GM12865 (cell line): Measurements from ENCODE around the gene CDH23.

Experiments
- DNase-seq: peaks from one replicate; pipeline ENCODE4 v3.0.0; 2010; ENCODE audit warnings: low read depth
- H3K4me3 ChIP-seq: 2 replicates; pipeline ENCODE4 v1.5.1; 2011; ENCODE audit warnings: mild to moderate bottlenecking, low read depth, low read length, control low read depth
- TF ChIP-seq, protein P1 (sequence below): IDR thresholded peaks from 2 replicates; pipeline ENCODE4 v1.5.1; 2011; ENCODE audit warnings: low read length, control low read depth, low read depth, inconsistent platforms; ENCODE audit not compliant: insufficient read depth; ENCODE audit errors: missing control alignments

CDH23 gene

DNA sequence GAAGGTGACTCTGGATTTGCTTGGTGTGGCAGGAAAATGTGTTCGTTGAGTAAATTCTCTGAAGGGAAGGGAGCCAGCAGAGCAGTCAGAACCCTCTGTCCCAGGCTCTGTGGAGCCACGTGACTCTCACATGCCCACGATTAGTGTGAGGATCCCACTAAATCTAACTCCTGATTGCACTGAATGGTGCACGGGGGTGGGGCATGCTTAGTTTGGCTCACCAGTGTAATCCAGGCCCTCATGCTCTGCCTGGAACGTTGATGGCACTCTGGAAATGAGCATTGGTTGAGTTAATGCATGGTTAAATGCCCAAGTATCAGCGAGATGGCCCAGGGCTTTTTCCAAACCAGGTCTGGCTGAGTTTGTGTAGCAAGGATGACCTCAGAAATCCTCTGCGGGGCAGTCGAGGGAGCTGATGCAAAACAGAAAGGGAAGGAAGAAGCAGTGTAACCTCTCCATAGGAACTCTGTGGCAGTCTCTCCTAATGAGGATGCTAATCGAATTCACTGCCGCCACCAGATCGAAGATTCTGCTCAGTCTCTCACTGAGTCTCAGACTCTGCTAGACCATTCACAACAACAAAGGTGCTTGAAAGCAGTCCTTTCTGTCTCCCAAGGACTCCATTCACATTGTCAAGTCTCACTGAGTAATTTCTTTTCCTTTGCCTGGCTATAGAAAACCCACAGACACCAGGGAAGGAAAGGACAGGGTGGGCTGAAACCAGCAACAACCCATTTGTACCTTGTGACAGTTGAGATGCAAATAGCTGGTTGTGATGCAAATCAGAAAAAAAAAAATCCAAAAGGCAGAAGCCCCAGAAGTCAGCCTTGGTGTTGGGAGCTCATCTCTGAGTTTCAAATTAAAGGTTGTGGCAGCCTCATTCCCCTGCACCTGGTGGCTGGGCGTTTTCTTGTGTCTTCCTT, 224.8 kb downstream of the CDH23 start:
- no peak for DNase-seq
- no peak overlapping the region for H3K4me3 ChIP-seq
- TF ChIP-seq, protein P1, sequence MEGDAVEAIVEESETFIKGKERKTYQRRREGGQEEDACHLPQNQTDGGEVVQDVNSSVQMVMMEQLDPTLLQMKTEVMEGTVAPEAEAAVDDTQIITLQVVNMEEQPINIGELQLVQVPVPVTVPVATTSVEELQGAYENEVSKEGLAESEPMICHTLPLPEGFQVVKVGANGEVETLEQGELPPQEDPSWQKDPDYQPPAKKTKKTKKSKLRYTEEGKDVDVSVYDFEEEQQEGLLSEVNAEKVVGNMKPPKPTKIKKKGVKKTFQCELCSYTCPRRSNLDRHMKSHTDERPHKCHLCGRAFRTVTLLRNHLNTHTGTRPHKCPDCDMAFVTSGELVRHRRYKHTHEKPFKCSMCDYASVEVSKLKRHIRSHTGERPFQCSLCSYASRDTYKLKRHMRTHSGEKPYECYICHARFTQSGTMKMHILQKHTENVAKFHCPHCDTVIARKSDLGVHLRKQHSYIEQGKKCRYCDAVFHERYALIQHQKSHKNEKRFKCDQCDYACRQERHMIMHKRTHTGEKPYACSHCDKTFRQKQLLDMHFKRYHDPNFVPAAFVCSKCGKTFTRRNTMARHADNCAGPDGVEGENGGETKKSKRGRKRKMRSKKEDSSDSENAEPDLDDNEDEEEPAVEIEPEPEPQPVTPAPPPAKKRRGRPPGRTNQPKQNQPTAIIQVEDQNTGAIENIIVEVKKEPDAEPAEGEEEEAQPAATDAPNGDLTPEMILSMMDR, result no peak

DNA sequence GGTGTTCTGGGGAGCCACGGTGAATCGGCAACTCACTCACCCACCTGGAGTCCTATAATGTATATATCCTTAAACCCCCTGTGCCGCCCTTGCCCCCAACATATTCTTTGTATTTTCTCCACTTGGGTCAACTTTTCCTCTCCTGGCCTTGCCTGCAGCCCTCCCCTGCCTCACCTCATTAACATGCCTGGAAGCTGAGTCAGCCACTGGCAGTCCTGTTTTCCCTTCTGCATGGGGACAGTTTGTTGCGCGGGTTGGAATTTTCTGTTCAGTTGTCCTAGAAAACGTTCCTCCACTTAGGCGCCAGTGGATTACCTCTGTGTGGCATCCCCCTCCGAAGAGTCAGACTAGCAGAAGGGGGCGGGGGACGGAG, 225.4 kb downstream of the CDH23 start:
- no peak overlapping the region for H3K4me3 ChIP-seq
- TF ChIP-seq, protein P1, result no peak
- no peak for DNase-seq

DNA sequence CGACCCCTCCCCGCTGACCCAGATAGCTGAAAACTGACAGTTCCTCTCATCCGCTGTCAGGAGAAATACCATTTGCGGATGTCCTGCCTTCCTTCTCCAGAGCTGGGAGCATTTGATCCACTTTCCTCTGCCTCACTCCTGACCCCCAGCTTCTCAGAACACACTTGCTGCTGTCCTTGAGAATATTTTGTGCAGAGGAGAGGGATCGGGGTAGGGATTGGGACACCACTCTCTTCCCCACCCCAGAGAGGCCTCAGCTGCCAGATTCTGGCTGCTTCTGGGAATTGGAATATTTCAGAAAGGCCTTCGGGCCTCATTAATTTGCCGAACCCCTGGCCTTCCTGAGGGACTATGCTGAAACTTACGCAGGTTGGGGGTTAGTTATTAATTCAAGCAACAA, 225.9 kb downstream of the CDH23 start:
- no peak for DNase-seq
- TF ChIP-seq, protein P1, result no peak
- no peak overlapping the region for H3K4me3 ChIP-seq

DNA sequence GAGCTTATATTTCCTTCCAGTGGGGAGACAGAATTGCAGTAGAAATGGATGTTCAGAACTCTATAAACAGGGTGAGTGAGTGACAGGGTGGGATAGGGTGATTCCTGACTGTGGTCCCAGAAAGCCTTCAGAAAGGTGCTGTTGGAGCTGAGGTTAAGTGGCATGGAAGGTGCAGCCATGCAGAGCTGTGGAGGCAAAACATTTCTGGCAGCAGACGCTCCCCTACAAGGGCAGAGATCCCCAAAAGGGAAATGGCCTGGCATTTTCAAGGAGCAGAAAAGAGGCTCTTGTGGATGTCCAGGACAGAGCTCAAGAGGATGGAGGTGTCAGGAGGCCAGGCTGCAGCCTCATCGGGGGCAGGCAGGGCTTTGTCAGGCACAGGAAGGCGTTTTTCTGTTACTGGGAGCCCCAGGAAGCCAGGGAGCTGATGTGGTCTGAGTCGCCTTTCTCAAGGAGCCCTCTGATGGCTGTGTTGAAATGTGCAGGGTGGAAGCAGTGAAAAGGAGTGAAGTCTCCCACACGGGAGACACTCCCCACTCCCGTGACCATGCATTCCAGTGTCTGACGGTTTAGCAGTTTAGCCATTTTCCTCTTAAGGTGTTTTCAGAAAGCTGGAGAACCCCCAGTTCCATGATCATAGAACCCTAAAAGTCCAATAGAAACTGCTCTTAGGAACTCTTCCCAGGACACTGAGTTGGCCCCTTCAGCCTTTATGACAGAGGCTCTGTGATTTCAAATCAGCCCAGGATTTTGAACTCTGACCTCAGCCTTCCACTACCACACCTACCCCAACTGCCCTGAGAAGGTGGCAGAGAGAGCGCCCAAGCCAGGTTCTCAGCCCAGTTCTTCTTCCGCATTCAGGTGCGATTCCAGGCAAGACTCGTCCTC, 226.6 kb downstream of the CDH23 start:
- DNase-seq, result no peak
- TF ChIP-seq, protein P1, result no peak

DNA sequence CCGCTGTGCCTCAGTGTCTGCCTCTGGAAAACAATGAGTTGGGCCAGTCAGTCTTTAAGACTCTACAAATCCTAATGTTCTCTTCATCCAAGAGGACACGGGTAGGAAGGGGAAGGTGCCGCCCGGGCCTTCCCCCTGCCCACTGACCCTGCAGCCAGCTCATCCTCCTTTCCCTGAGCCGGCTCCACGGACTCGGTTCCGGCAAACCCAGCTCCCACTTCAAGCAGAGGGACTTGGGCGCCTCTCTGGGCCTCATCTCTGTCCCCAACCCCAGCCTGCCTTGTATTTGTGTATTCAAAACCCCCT, 227.2 kb downstream of the CDH23 start:
- no peak for DNase-seq
- H3K4me3 ChIP-seq, result no peak overlapping the region
- TF ChIP-seq, protein P1, result no peak

More for the DNA sequence above, 226.6 kb downstream of the CDH23 start:
- no peak overlapping the region for H3K4me3 ChIP-seq

DNA sequence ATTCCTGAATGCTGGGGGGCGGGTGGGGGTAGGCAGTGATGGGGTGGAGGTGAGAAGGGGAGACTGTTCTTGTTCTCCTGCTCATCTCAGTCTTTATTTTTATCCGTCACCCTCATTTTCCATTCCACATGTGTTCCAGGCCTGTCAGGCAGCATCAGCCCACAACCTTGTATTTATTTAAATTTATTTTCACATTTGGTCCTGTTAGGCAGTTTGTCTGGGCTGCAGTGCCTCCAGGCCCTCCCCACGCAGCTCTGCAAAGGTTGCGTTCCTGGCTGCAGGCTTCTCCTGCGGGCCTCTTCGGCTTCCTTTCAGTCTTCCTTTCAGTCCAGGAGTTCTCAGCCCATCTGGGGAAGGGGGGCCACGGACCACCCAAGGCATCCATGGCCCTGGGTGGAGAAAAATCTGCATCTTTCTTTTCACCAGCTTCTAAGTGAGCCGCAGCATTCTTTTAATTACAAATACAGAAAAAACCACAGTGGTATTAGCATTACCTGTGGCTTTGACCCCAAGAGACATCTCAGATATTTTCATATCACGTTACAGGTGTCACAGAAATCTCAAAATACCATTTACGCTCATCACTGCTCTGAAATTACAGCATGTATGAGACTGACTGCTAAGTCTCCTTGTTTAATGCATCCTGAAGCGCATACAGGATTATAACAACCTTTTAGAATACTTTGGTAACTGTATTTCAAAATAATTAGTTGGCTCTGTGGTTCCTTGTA, 228.9 kb downstream of the CDH23 start:
- no peak for DNase-seq
- TF ChIP-seq, protein P1, result no peak
- no peak overlapping the region for H3K4me3 ChIP-seq
